Measurements from ENCODE around the gene ZSWIM6. TPM values are rescaled to one million over a fixed set of nuclear protein-coding genes. Genes with fewer than 3 reads are reported as not detected.

The ZSWIM6 gene
- polyA plus RNA-seq (2012; ENCODE audit: insufficient read depth, insufficient read length, low read depth) = 7.5 TPM

DNA sequence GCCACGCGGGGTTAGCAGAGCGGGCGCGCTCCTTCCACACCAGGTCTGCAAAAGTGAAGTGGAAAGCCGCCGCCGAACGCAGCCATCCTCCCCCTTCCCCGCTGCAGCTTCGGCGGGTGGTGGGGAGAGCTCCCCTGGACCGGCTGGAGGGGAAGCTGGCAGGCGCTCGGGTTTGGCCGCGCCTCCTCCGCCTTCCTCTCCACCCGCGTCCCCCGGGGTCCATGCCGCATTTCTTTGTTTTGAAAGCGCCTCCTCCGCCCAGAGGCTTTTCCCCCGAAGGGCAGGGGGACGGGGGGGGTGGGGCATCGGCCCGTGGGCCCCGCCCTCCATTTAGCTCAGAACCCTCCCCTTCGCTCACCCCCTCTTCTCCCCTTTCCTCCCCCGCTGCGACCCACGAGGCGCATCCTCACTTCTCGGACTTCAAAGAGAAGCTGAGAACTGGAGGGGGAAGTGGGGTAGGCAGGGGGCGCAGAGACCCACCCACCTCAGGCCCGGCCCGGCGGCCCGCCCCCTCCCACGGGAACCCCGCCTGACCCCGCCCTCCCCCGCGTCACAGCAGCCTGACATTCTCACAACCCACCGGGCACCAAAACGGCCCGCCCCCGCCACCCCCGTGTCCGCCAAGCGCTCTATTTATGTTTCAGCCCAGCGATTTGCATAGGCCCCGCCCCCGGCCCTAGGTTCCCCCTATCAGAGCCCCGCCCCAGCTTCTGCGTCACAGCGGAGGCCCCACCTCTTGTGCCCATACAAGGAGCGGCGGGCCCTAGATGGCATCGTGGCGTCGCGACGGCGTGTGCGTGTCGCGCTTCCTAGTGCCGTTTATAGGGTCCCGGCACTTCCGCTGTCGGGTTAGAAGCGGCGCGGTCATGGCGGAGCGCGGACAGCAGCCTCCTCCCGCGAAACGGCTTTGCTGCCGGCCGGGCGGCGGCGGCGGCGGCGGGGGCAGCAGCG lies at the start of gene ZSWIM6:
TSS of gene ZSWIM6 (plus strand) at position 852 of the 951 bp plus-strand sequence. CDS start at position 867, 15 bp downstream.
- TF ChIP-seq, protein P1, sequence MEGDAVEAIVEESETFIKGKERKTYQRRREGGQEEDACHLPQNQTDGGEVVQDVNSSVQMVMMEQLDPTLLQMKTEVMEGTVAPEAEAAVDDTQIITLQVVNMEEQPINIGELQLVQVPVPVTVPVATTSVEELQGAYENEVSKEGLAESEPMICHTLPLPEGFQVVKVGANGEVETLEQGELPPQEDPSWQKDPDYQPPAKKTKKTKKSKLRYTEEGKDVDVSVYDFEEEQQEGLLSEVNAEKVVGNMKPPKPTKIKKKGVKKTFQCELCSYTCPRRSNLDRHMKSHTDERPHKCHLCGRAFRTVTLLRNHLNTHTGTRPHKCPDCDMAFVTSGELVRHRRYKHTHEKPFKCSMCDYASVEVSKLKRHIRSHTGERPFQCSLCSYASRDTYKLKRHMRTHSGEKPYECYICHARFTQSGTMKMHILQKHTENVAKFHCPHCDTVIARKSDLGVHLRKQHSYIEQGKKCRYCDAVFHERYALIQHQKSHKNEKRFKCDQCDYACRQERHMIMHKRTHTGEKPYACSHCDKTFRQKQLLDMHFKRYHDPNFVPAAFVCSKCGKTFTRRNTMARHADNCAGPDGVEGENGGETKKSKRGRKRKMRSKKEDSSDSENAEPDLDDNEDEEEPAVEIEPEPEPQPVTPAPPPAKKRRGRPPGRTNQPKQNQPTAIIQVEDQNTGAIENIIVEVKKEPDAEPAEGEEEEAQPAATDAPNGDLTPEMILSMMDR (IDR thresholded peaks at IDR 0.05; ENCODE audit: low read depth, low read length) = no peak
- peak within 1 kb of the TSS; percentile 90 for H3K4me3 ChIP-seq (ENCODE audit: low read depth, low read length)
- H3K36me3 ChIP-seq = no peaks in the 10 kb centered on the region
- no peaks in the 10 kb centered on the region for H3K9me3 ChIP-seq
- H3K27me3 ChIP-seq = no peaks in the 10 kb centered on the region
- peak; percentile 99 for DNase-seq
- H3K4me1 ChIP-seq = no peaks in the 10 kb centered on the region

DNA sequence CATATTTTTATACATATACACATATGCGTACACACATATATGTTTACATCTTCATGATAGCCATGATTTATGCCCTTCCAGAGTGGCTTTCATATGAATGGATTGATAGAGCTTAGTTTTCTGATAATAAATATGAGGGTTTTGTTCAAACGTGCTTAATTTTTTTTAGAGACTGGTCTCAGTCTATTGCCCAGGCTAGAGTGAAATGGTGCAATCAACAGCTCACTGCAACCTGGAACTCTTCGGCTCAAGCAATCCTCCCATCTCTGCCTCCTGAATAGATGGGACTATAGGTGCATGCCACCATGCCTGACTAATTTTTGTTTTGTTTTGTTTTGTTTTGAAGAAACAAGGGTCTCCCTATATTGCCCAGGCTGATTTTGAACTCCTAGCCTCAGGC lies 48.6 kb upstream of the ZSWIM6 start:
- TF ChIP-seq, protein P1 (IDR thresholded peaks at IDR 0.05; ENCODE audit: low read depth, low read length) = no peak
- Histone ChIP-seq H3K4me1 (peaks cover 13% of the 10 kb centered on the region), H3K9me3 (no peaks in the 10 kb centered on the region), H3K4me3 (ENCODE audit: low read depth, low read length) (no peak overlapping the region), H3K27me3 (no peaks in the 10 kb centered on the region), H3K36me3 (no peaks in the 10 kb centered on the region)
- no peak for DNase-seq

DNA sequence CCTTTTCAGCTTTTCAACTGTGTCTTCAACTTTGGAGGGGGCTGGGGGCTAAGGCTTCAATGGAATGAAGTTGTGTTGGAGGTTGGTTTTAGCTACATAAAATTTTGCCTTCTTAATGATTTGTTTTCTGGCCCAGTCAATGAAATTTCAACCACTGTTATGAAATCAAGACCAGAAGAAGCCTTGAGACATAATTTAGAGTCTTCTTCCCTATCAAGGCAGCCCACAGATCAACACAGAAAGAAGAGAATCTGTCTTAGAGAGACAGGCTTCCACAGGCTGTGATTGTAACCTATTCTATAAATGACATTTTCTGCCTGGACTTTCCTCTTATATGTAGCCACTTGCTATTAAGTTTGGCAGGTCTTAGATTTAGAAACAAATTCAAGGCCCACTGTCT lies 46.5 kb upstream of the ZSWIM6 start:
- H3K4me3 ChIP-seq (ENCODE audit: low read depth, low read length) = no peak overlapping the region
- TF ChIP-seq, protein P1 (IDR thresholded peaks at IDR 0.05; ENCODE audit: low read depth, low read length) = no peak
- peaks cover 8% of the 10 kb centered on the region for H3K4me1 ChIP-seq
- H3K36me3 ChIP-seq = no peaks in the 10 kb centered on the region
- no peaks in the 10 kb centered on the region for H3K9me3 ChIP-seq
- DNase-seq = no peak
- no peaks in the 10 kb centered on the region for H3K27me3 ChIP-seq

DNA sequence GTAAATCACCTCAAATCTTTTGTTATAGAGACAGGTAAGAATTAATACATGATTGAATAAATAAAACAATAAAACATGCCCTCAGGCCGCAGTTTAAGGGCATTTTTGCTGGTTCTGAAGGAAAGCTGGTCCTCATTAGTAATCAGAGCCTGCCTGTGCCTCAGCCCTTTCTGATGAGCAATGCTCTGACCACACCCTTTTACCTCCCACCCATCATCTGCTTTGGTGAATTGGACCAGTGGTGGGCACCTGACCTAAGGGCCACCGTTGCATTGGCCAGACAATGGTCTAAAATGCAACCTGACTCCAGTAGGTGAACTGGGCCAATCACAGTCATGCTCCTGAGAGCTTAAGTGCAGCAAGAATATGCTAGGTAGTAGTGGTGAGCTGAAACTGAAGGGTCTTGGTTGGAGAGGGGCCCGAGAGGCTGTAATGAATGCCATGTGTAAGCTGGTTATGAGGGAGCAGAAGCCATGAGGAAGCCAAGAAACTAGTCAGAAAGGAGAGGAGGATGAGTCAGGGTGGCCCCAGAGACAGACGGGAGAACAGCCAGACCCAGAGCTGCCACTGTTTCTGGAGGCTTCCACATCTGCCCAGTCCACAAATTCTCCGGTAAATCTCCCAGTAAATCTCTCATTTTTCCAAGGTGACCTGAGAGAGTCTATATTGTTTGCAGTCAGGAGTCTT lies 45.5 kb upstream of the ZSWIM6 start:
- Histone ChIP-seq H3K4me3 (ENCODE audit: low read depth, low read length) (no peak overlapping the region), H3K9me3 (no peaks in the 10 kb centered on the region), H3K36me3 (no peaks in the 10 kb centered on the region), H3K27me3 (no peaks in the 10 kb centered on the region), H3K4me1 (no peaks in the 10 kb centered on the region)
- no peak for DNase-seq
- TF ChIP-seq, protein P1 (IDR thresholded peaks at IDR 0.05; ENCODE audit: low read depth, low read length) = no peak

DNA sequence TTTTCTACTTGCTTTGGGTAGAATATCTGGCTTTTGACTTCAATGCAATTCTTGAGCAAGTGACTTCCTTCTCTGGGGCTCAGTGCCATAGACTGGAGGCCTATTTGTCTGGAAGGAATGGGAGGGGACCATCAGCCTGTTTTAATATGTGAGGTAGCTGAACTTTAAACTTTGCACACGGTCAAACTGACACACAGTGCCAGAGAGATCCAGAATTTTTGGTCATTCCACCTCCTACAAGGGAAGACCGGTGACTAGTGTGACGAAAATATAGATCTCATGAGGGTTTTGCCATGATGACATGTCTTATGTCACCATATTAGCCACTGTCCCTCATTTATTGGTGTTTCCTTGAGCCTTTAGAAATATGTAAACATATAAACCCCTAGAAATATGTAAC lies 44.6 kb upstream of the ZSWIM6 start:
- Histone ChIP-seq H3K4me1 (no peaks in the 10 kb centered on the region), H3K4me3 (ENCODE audit: low read depth, low read length) (no peak overlapping the region), H3K27me3 (no peaks in the 10 kb centered on the region), H3K9me3 (no peaks in the 10 kb centered on the region), H3K36me3 (no peaks in the 10 kb centered on the region)
- DNase-seq = no peak
- TF ChIP-seq, protein P1 (IDR thresholded peaks at IDR 0.05; ENCODE audit: low read depth, low read length) = no peak

Measured in BE2C (cell line).